ENCODE results near the gene SPRN. TPM values are rescaled to one million over a fixed set of nuclear protein-coding genes. Genes with fewer than 3 reads are reported as not detected.
"Not testable (repeated sequence)": the region's sequence is repeated elsewhere in the genome, so short reads cannot be mapped to it uniquely, and the experiment has no call there.

SPRN gene
- total RNA-seq, 2 donors from 2014 or later, result 0.11 to 0.24 TPM

DNA sequence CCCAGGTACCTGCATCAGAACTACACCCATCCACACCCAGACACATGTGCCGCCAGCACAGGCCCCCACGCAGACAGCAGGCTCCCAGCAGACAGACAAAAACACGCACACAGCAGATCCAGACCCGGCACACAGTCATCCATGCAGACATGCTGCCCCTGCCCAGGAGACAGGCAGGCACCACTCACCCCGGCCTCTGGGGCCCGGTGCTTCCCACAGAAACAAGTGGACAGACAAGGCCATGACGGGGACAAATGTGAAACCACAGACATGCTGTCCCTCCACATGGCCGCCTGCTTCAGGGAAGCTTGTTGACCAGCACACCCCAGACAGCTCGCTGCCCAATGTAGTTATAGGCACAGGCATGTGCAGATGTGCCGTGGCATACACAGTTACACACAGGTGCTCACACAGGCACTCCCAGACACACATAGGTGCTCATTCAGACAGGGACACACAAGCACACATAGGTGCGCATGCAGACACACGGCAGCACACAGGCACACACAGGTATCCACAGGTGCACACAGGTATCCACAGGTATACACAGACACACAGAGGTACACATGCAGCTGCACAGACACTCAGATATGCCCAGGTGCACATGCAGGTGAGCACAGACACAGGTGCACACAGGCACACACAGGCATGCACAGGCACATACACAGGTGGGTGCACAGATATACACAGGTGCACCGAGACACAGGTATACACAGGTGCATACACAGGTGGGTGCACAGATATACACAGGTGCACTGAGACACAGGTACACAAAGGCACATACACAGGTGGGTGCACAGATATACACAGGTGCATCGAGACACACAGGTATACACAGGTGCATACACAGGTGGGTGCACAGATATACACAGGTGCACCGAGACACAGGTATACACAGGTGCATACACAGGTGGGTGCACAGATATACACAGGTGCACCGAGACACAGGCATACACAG lies 18.8 kb upstream of the SPRN start:
- peaks cover 83% of the 10 kb centered on the region for H3K9me3 Mint-ChIP-seq
- no peak overlapping the region for H3K27ac ChIP-seq (ENCODE audit: low read depth, low read length)
- DNase-seq, result no peak
- H3K36me3 Mint-ChIP-seq (ENCODE audit: low read depth), result peaks cover 3% of the 10 kb centered on the region
- no peaks in the 10 kb centered on the region for H3K4me1 Mint-ChIP-seq
- H3K4me3 ChIP-seq (ENCODE audit: low read length), result no peak overlapping the region
- no peak overlapping the region for H3K4me3 Mint-ChIP-seq
- no peaks in the 10 kb centered on the region for H3K27me3 ChIP-seq (ENCODE audit: control insufficient read depth, insufficient read depth, low read length, poor library complexity, severe bottlenecking)
- TF ChIP-seq, protein P1, sequence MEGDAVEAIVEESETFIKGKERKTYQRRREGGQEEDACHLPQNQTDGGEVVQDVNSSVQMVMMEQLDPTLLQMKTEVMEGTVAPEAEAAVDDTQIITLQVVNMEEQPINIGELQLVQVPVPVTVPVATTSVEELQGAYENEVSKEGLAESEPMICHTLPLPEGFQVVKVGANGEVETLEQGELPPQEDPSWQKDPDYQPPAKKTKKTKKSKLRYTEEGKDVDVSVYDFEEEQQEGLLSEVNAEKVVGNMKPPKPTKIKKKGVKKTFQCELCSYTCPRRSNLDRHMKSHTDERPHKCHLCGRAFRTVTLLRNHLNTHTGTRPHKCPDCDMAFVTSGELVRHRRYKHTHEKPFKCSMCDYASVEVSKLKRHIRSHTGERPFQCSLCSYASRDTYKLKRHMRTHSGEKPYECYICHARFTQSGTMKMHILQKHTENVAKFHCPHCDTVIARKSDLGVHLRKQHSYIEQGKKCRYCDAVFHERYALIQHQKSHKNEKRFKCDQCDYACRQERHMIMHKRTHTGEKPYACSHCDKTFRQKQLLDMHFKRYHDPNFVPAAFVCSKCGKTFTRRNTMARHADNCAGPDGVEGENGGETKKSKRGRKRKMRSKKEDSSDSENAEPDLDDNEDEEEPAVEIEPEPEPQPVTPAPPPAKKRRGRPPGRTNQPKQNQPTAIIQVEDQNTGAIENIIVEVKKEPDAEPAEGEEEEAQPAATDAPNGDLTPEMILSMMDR (conservative IDR thresholded peaks at IDR 0.05), result no peak
- peaks cover 20% of the 10 kb centered on the region for H3K9me3 ChIP-seq (ENCODE audit: control insufficient read depth, low read length)
- no peaks in the 10 kb centered on the region for H3K4me1 ChIP-seq (ENCODE audit: control insufficient read depth, insufficient read depth, low read length)
- WGBS, 2 experiments (ENCODE audit: insufficient coverage in 1 of 2, insufficient read length in 1 of 2), result 75 to 77% methylated on average over 12 to 16 of the region's 16 CpGs
- H3K9ac ChIP-seq (ENCODE audit: extremely low read depth, low read length, poor library complexity, severe bottlenecking), result no peak overlapping the region
- H3K36me3 ChIP-seq (ENCODE audit: control insufficient read depth, insufficient read depth, low read length), result no peaks in the 10 kb centered on the region
- no peak overlapping the region for H3K27ac Mint-ChIP-seq
- H3K27me3 Mint-ChIP-seq (ENCODE audit: insufficient read depth), result no peaks in the 10 kb centered on the region

DNA sequence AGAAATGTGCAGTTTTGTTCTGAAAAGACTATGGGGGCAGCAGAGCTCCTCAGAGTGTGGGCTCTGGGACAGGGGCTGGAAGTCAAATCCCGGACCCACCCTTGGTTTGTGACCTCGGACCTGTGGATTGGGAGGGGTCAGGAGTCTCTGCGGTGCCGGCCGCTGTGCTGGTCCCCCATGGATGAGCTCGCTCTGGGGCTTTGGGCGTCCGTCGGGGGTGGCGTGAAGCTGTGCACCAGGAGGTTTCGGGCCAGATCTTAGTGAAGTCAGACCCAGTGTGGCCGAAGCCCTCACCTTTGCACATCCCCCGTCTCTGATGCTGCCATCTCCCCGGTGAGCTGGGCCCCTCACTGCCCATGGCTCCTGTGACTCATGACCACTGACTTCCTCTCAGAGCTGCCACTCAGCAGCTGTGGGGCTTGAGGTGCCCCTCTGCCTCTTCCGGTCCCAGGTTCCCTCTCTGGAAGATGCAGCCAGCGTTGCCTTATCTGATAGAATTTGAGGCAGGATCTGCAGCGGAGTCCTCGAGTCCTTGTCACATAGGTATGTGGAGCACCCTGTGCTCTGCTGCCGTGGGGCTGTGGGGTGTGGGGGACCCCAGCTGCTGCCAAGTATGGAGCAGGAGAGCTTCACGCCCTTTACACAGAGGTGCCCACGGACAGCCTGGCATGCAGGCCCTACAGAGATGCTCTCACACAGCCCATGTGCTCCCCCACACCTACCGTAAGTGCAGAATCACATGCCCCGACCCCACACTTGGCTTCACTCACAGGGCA lies 18.0 kb upstream of the SPRN start:
- no peaks in the 10 kb centered on the region for H3K4me1 Mint-ChIP-seq
- H3K27ac Mint-ChIP-seq, result no peak overlapping the region
- H3K9me3 ChIP-seq (ENCODE audit: control insufficient read depth, low read length), result peaks cover 11% of the 10 kb centered on the region
- no peak overlapping the region for H3K4me3 ChIP-seq (ENCODE audit: low read length)
- DNase-seq, result no peak
- H3K36me3 ChIP-seq (ENCODE audit: control insufficient read depth, insufficient read depth, low read length), result no peaks in the 10 kb centered on the region
- peaks cover 3% of the 10 kb centered on the region for H3K36me3 Mint-ChIP-seq (ENCODE audit: low read depth)
- no peaks in the 10 kb centered on the region for H3K27me3 ChIP-seq (ENCODE audit: control insufficient read depth, insufficient read depth, low read length, poor library complexity, severe bottlenecking)
- peaks cover 80% of the 10 kb centered on the region for H3K9me3 Mint-ChIP-seq
- no peak overlapping the region for H3K9ac ChIP-seq (ENCODE audit: extremely low read depth, low read length, poor library complexity, severe bottlenecking)
- no peak overlapping the region for H3K4me3 Mint-ChIP-seq
- 86 to 90% methylated on average over 19 to 23 of the region's 23 CpGs for WGBS, 2 experiments (ENCODE audit: insufficient coverage in 1 of 2, insufficient read length in 1 of 2)
- TF ChIP-seq, protein P1 (conservative IDR thresholded peaks at IDR 0.05), result no peak
- no peaks in the 10 kb centered on the region for H3K4me1 ChIP-seq (ENCODE audit: control insufficient read depth, insufficient read depth, low read length)
- no peaks in the 10 kb centered on the region for H3K27me3 Mint-ChIP-seq (ENCODE audit: insufficient read depth)
- no peak overlapping the region for H3K27ac ChIP-seq (ENCODE audit: low read depth, low read length)

DNA sequence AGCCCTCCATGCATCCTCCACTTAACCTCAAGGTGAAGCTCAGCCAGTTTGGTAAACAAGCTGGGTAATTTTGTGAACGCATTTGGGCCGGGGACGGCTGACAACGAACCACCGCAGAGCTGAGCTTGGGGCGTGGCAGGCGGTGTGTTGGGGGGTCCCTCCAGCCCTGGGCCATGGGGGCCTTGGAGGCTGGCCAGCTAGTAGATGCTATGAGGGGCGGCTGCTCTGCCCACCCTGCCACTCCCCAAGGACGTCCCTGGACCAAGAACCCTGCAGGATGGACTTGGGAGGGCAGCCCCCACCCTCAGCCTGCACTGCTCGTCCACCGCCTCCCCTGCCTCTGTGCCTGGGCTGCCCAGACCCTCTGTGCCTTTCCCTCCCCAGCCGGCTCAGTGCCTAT lies 17.4 kb upstream of the SPRN start:
- 78% methylated on average over 12 of the region's 12 CpGs; no CpG with 5 or more reads in 1 of the 2 experiments for WGBS, 2 experiments (ENCODE audit: insufficient coverage in 1 of 2, insufficient read length in 1 of 2)
- TF ChIP-seq, protein P1 (conservative IDR thresholded peaks at IDR 0.05), result no peak

DNA sequence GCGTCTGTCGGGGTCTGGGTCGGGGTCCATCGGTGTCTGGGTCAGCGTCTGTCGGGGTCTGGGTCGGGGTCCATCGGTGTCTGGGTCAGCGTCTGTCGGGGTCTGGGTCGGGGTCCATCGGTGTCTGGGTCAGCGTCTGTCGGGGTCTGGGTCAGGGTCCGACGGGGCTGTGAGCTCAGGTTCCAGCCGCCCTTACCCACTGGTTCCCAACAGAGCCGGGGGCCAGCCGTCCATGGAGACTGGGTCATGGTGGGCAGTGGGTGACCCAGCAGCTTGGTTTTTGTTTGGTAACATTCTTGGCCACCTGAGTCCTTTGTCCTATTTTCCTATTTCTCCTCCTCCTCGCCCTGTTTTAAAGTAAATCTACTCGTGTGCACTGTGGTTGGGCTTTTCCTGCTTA lies 16.9 kb upstream of the SPRN start:
- not testable (repeated sequence) for H3K36me3 Mint-ChIP-seq (ENCODE audit: low read depth); H3K27ac Mint-ChIP-seq; H3K4me3 Mint-ChIP-seq; H3K27me3 ChIP-seq (ENCODE audit: control insufficient read depth, insufficient read depth, low read length, poor library complexity, severe bottlenecking); H3K4me3 ChIP-seq (ENCODE audit: low read length); H3K27me3 Mint-ChIP-seq (ENCODE audit: insufficient read depth); H3K4me1 ChIP-seq (ENCODE audit: control insufficient read depth, insufficient read depth, low read length); H3K27ac ChIP-seq (ENCODE audit: low read depth, low read length); H3K9ac ChIP-seq (ENCODE audit: extremely low read depth, low read length, poor library complexity, severe bottlenecking); H3K36me3 ChIP-seq (ENCODE audit: control insufficient read depth, insufficient read depth, low read length); DNase-seq; H3K9me3 ChIP-seq (ENCODE audit: control insufficient read depth, low read length); H3K4me1 Mint-ChIP-seq
- WGBS, 2 experiments (ENCODE audit: insufficient coverage in 1 of 2, insufficient read length in 1 of 2), result 72 to 91% methylated on average over 2 to 13 of the region's 21 CpGs
- H3K9me3 Mint-ChIP-seq, result peaks cover 82% of the 10 kb centered on the region

More for the DNA sequence above, 17.4 kb upstream of the SPRN start:
- Histone ChIP-seq H3K36me3 (ENCODE audit: control insufficient read depth, insufficient read depth, low read length) (no peaks in the 10 kb centered on the region), H3K4me3 (ENCODE audit: low read length) (no peak overlapping the region), H3K9ac (ENCODE audit: extremely low read depth, low read length, poor library complexity, severe bottlenecking) (no peak overlapping the region), H3K27me3 (ENCODE audit: control insufficient read depth, insufficient read depth, low read length, poor library complexity, severe bottlenecking) (no peaks in the 10 kb centered on the region), H3K9me3 (ENCODE audit: control insufficient read depth, low read length) (peaks cover 6% of the 10 kb centered on the region), H3K27ac (ENCODE audit: low read depth, low read length) (no peak overlapping the region), H3K4me1 (ENCODE audit: control insufficient read depth, insufficient read depth, low read length) (no peaks in the 10 kb centered on the region)
- Mint-ChIP-seq H3K36me3 (ENCODE audit: low read depth) (peaks cover 3% of the 10 kb centered on the region), H3K27ac (no peak overlapping the region), H3K4me3 (no peak overlapping the region), H3K27me3 (ENCODE audit: insufficient read depth) (no peaks in the 10 kb centered on the region), H3K4me1 (no peaks in the 10 kb centered on the region), H3K9me3 (peaks cover 81% of the 10 kb centered on the region)
- DNase-seq, result no peak

Data from endodermal cell (in vitro differentiated cells).